Muscle layer of colon (tissue), 2 donors: Measurements from ENCODE around the gene CCDC74A.
"Not testable (repeated sequence)": the region's sequence is repeated elsewhere in the genome, so short reads cannot be mapped to it uniquely, and the experiment has no call there.

ENCODE experiments used
- H3K27ac ChIP-seq: one replicate; pipeline ENCODE4 v1.7.0; 2013; ENCODE audit warnings: low read depth, mild to moderate bottlenecking, low read length, moderate library complexity
- H3K27me3 ChIP-seq, 2 donors: one replicate each; pipeline ENCODE4 v1.7.0; 2013; ENCODE audit warnings: low read length in 2 of 2, mild to moderate bottlenecking in 2 of 2; ENCODE audit not compliant: insufficient read depth in 2 of 2, control insufficient read depth in 1 of 2
- H3K36me3 ChIP-seq: one replicate; pipeline ENCODE4 v1.7.0; 2013; ENCODE audit warnings: mild to moderate bottlenecking, low read length; ENCODE audit not compliant: insufficient read depth
- H3K4me1 ChIP-seq: one replicate; pipeline ENCODE4 v1.7.0; 2013; ENCODE audit warnings: mild to moderate bottlenecking, low read length; ENCODE audit not compliant: insufficient read depth
- H3K4me3 ChIP-seq, 2 donors: one replicate each; pipeline ENCODE4 v1.7.0; 2013; ENCODE audit warnings: low read length in 2 of 2, low read depth in 1 of 2, mild to moderate bottlenecking in 1 of 2, moderate library complexity in 1 of 2
- H3K9ac ChIP-seq: one replicate; pipeline ENCODE4 v1.7.0; 2013; ENCODE audit warnings: low read length
- H3K9me3 ChIP-seq: one replicate; pipeline ENCODE4 v1.7.0; 2013; ENCODE audit warnings: mild to moderate bottlenecking, low read length
- donor health status: abdominal sarcoma.
- donor health status: Adenocarcinoma of cecum.

The CCDC74A gene

GRCh38 chr2:131534317-131534672 is 6.6 kb downstream of the CCDC74A start:
- not testable (repeated sequence) for H3K4me3 ChIP-seq, H3K9me3 ChIP-seq, H3K9ac ChIP-seq, H3K36me3 ChIP-seq, H3K27me3 ChIP-seq, H3K4me1 ChIP-seq, H3K27ac ChIP-seq

- H3K27me3 ChIP-seq, H3K36me3 ChIP-seq, H3K9ac ChIP-seq, H3K27ac ChIP-seq, H3K9me3 ChIP-seq, H3K4me1 ChIP-seq, H3K4me3 ChIP-seq: not testable (repeated sequence)
Observed at GRCh38 chr2:131534965-131535364, 7.3 kb downstream of the CCDC74A start.

GRCh38 chr2:131535526-131535925 is 7.8 kb downstream of the CCDC74A start:
- H3K9ac ChIP-seq, result no peak overlapping the region
- H3K4me1 ChIP-seq, result no peaks in the 10 kb centered on the region
- no peak overlapping the region for H3K27ac ChIP-seq
- H3K4me3 ChIP-seq, result no peak overlapping the region
- H3K27me3 ChIP-seq, result no peaks in the 10 kb centered on the region
- no peaks in the 10 kb centered on the region for H3K9me3 ChIP-seq
- no peaks in the 10 kb centered on the region for H3K36me3 ChIP-seq

DNA sequence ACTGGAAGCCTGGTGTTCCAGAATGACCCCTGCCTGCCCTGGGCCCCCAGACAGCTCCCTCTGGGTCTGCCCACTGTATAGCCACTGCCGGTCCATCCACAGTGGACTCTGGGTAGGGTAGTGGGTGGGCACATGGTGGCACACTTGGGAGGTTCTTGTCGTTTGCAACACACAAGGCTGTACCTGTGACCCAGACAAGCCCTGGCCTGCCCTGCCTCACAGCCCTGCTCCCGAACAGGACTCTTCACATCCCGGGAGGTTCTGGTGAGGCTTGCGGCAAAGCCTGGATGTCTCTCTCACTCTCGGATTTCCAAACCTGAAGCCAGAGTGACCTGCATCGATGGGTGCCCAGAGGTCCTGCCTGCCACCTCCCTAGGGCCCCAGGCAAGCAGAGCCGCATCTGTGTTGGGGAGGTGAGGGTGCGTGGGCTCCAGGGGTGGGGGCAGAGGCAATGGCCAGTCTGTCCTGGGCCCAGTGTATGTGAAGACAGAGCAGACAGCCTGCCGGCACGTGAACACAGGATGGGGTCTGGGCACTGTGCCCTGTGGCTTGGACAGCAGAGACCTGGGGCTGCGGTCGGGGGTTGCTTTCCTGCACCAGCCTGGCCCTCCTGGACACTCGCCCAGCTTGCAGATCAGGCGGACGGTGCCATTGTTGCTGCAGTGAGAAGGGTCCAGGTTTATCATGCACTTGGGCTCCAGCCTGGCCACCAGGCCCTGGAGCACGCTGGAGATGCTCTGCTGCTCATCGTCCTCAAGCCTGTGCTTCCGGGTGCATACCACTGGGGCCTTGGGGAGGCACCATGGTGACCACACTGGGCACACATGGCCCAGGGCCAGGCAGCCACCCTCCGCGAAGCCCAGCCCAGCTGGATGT is 8.5 kb downstream of the CCDC74A start:
- H3K9ac ChIP-seq, H3K36me3 ChIP-seq, H3K9me3 ChIP-seq, H3K4me1 ChIP-seq, H3K27ac ChIP-seq, H3K4me3 ChIP-seq, H3K27me3 ChIP-seq: not testable (repeated sequence)

GRCh38 chr2:131536841-131537240 is 9.2 kb downstream of the CCDC74A start:
- not testable (repeated sequence) for H3K27ac ChIP-seq, H3K4me1 ChIP-seq, H3K27me3 ChIP-seq, H3K36me3 ChIP-seq, H3K9me3 ChIP-seq, H3K4me3 ChIP-seq, H3K9ac ChIP-seq

DNA sequence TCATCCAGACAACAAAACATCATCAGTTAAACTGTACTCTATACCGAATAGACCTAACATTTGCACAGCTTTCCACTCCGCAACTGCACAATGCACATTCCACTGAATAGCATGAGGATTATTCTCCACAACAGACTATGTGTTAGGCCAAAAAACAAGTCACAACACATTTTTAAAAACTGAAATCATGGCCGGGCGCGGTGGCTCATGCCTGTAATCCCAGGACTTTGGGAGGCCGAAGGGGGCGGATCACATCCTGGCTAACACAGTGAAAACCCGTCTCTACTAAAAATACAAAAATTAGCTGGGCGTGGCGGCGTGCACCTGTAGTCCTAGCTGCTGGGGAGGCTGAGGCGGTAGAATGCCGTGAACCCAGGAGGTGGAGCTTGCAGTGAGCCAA is 11.2 kb downstream of the CCDC74A start:
- H3K4me1 ChIP-seq, H3K36me3 ChIP-seq, H3K4me3 ChIP-seq, H3K9ac ChIP-seq, H3K27me3 ChIP-seq, H3K27ac ChIP-seq, H3K9me3 ChIP-seq: not testable (repeated sequence)

DNA sequence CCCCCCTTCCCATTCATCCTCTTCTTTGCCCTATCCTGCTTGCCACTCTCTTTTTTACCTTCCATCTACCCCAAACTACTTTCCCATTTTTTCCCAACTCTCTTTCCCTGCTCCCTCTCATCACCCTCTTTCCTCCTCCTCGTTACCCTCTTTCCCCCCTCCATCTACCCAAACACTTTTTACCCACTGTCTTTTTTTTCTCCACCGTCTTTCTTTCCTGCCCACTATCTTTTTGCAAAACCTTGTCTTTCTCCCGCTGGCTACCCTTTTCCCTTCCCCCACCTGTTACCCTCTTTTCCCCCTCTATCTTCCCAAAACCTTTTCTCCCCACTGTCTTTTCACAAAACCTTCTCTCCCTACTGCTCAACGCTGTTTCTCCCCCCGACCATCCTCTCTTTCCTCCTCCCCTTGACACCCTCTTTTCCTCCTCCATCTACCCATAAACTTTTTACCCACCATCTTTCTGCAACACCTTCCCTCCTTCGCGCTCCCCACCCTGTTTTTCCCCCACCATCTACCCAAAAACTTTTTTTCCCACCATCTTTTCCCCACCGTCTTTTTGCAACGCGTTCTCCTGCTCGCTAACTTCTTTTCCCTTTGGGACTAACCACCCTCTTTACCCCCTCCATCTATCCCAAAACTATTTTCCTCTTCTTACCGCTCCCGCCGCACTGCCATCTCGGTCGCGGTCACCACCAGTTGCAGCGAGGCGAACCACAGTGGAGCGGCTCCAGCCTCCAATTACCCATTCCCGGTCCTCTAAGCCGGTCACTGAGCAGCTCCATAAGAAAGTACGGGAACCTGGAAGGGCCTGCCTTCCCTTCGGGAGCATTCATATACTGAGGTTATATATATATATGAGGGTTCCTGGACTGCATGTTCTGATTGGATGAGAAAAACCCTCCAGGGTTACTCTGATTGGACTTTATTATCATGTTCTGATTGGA is 15.0 kb downstream of the CCDC74A start:
- Histone ChIP-seq H3K4me3 (no peak overlapping the region), H3K36me3 (no peaks in the 10 kb centered on the region), H3K27ac (no peak overlapping the region), H3K9me3 (no peaks in the 10 kb centered on the region), H3K9ac (no peak overlapping the region), H3K4me1 (no peaks in the 10 kb centered on the region), H3K27me3 (no peaks in the 10 kb centered on the region)

GRCh38 chr2:131543385-131543891 is 15.8 kb downstream of the CCDC74A start:
- Histone ChIP-seq H3K4me1 (no peaks in the 10 kb centered on the region), H3K9me3 (no peaks in the 10 kb centered on the region), H3K4me3 (no peak overlapping the region)

GRCh38 chr2:131544006-131544812 is 16.5 kb downstream of the CCDC74A start:
- H3K4me3 ChIP-seq, H3K9ac ChIP-seq, H3K36me3 ChIP-seq, H3K4me1 ChIP-seq, H3K27me3 ChIP-seq, H3K9me3 ChIP-seq, H3K27ac ChIP-seq: not testable (repeated sequence)

More at GRCh38 chr2:131543385-131543891, 15.8 kb downstream of the CCDC74A start:
- Histone ChIP-seq H3K9ac (no peak overlapping the region), H3K27ac (no peak overlapping the region), H3K36me3 (no peaks in the 10 kb centered on the region), H3K27me3 (no peaks in the 10 kb centered on the region)

DNA sequence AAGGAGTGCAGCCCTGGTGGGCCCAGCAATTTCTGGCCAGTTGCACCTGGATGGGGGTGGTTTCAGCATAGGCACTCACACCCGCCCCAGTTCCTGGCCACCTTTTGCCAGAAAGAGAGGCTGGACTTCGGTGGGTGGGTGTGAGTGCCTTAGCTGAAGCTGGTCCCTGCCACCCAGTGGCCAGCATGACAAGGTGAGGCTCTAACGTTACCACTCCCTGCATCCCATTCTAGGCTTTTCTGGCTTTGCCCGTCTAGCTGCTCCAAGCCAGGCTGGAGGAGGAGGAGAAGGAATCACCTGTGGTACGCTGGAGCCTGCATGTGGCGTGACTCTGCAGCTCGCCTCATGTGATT is 17.1 kb downstream of the CCDC74A start:
- not testable (repeated sequence) for H3K27ac ChIP-seq

GRCh38 chr2:131552871-131553270 is 25.2 kb downstream of the CCDC74A start:
- Histone ChIP-seq H3K4me1 (no peaks in the 10 kb centered on the region), H3K9me3 (no peaks in the 10 kb centered on the region), H3K9ac (no peak overlapping the region), H3K27me3 (no peaks in the 10 kb centered on the region), H3K4me3 (no peak overlapping the region), H3K36me3 (no peaks in the 10 kb centered on the region), H3K27ac (no peak overlapping the region)

More for the DNA sequence above, 17.1 kb downstream of the CCDC74A start:
- H3K9me3 ChIP-seq, H3K36me3 ChIP-seq, H3K4me3 ChIP-seq, H3K27me3 ChIP-seq, H3K4me1 ChIP-seq, H3K9ac ChIP-seq: not testable (repeated sequence)
